Measurements from ENCODE around the gene RBP3.

The RBP3 gene

GRCh38 chr10:47348138-47348651, at the start of gene RBP3:
Gene RBP3 (plus strand): TSS chr10:47348363. CDS start chr10:47348485, 122 bp downstream.
- no peak for DNase-seq (ENCODE audit: low read depth)

DNA sequence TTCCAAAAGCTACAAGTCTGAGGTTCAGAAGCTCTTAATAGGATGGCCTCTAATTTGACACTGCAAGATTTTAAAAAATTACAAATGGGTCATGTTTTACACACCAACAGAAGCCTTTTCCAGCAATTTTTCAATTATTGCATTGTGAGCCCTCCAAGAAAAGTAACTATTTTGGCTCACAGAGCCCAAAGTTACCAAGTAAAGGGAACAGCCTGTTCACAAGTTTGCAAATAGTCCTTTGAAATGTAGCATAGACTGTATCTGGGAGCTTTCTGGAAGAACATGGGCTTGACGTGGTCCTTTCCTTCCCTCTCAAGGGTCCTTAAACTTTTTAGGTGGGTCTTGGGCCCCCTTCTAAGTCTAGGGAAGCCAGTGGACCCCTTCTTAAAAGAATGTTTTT, 49.4 kb upstream of the RBP3 start:
- no peak for DNase-seq (ENCODE audit: low read depth)

- DNase-seq (ENCODE audit: low read depth), result no peak
Observed at GRCh38 chr10:47299611-47300428, 48.3 kb upstream of the RBP3 start, which contains the start of gene GDF10. Gene GDF10 (plus strand): TSS chr10:47300197. CDS start chr10:47300652, 455 bp downstream.

DNA sequence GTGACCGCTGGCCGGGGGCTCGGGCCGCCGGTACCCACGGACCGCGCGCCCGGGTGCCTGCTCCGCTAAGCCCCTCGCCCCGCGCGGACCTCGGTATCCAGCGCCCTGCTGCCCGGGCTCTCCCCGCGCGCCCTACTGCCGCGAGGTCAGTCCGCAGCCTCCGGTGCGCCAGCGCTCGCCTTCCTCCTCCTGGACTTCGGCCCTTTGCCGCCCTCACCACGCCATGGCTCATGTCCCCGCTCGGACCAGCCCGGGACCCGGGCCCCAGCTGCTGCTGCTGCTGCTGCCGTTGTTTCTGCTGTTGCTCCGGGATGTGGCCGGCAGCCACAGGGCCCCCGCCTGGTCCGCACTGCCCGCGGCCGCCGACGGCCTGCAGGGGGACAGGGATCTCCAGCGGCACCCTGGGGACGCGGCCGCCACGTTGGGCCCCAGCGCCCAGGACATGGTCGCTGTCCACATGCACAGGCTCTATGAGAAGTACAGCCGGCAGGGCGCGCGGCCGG, 47.7 kb upstream of the RBP3 start:
- DNase-seq (ENCODE audit: low read depth), result no peak

GRCh38 chr10:47301833-47302232, 46.3 kb upstream of the RBP3 start:
- DNase-seq (ENCODE audit: low read depth), result no peak

DNA sequence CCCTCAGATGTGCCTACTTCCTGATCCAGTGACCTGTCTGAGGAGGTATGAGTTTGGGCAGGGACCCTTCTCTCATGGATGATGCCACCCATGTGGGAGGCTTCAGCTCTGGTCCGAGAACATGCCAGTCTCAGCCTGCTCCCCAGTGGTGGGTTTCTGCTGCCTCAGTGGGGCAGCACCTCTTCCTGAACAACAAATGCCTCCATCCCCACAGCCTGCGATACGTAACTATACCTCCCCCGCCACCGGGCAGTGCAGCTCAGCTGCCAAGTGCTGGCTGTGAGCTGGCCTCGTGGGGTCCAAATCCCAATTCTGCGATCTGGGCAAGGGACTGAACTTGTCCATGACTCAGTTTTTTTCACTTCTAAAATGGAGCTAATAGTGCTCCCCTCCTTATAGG, 45.1 kb upstream of the RBP3 start:
- DNase-seq (ENCODE audit: low read depth), result no peak

DNA sequence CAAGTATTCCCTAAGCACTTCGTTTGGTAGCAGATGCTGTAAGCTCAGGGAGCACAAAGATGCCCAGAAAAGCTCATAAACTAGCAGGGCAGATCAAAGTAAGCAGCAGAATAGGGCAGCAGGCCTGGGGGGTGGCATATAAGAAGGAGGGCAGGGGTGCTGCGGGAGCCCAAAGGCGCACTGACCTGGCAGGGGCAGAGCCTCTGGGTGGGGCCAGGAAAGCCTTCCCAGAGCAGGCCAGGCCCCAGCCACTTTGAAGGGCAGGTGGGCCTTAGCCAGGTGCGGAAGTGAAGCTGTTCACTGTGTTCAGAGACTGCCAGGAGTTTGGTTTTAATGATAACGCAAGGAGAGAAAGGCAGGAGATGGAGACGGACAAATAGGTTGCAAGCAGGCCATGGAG, 44.3 kb upstream of the RBP3 start:
- DNase-seq (ENCODE audit: low read depth), result no peak

DNA sequence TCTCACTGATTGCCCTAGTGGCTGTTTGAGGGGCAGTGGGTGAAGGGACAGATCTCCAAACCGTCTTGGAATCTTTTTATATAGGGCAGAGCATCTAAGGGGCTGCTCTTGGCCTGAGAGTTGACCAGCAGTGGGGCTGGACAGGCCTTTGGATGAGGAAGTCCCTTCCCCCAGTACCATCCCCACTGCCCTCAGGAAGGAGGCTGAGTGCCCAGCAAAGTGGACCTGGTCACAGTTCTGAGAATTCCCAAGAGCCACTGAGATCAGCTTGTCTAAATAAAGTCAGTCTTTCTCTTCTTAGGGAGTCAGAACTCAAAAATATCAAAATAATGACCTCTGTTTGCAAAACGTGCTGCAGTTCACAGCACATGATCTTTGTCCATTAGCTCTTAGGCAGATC, 42.6 kb upstream of the RBP3 start:
- DNase-seq (ENCODE audit: low read depth), result no peak

DNA sequence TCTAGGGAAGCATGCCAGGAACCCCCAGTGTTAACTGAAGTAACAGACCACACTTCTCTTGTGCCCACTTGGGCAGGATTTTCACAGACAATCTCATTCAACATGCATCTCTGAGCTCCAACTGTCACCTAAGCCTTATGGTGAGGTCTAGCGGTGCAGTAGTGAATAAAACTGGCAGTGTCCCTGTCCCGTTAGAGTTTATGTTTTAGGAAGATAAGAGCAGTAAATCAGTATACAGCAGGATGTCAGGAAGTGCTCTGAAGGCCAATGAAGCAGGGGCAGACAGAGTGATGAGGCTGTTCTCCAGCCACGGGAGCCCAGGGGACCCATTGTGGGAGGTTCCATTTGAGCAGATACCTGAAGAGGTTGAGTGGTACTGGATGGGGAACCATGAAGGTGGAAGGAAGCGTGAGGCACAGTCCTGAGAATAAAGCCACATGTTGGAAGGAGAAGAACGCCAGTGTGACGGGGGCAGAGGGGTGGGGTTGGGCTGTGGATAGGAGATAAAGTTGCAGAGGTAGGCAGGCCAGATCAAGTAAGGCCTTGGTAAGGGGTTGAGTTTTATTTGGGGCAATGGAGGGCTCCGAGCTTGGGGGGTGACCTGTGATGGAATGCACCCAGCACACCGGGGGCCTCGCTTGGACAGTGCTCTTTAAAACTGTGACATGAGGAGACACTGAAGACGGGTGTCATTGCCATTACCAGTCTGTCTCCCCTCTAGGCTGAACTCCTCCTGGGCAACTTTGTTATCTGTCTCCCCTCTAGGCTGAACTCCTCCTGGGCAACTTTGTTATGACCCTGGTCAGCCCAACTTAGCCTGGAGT, 41.6 kb upstream of the RBP3 start:
- DNase-seq (ENCODE audit: low read depth), result no peak

DNA sequence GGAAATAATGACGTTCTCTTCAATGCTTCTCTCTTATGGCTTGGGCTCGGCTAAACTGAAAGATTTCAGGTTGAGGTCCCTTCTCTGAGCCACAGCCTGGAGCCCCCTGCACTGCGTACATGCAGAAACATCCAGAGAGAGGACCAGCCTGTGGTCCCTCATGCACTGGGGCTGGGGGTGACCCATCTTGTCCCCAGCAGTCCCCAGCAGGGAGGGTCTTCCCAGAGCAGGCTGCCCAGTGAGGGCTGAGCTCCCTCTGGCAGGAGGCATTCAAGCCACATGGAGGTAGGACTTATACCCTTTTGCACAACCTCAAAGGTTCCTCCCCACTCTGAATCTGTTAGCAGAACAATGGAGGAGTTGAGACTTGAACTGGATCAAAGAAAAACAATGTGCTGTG, 40.8 kb upstream of the RBP3 start:
- no peak for DNase-seq (ENCODE audit: low read depth)

- no peak for DNase-seq (ENCODE audit: low read depth)
Observed at GRCh38 chr10:47308775-47309174, 39.4 kb upstream of the RBP3 start.

DNA sequence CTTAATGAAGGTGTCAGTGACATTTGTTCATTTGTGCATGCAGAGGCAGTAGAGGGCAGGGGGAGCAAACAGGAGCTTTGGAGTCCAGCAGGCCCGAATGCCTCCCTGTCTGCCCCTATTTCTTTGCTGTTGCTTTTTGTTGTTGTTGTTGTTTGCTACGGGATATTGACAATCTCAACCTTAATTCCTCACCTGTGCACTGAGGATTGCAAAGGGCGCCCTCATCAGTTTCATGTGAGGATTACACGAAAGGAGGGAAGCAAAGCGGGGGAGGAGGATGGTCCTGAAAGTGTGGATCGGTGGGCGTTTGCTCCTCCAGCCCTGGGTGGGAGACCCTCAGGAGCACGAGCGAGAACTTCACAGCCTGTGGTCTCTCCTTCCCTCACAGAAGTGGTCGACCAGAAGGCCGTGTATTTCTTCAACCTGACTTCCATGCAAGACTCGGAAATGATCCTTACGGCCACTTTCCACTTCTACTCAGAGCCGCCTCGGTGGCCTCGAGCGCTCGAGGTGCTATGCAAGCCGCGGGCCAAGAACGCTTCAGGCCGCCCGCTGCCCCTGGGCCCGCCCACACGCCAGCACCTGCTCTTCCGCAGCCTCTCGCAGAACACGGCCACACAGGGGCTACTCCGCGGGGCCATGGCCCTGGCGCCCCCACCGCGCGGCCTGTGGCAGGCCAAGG, 38.6 kb upstream of the RBP3 start:
- DNase-seq (ENCODE audit: low read depth), result no peak

DNA sequence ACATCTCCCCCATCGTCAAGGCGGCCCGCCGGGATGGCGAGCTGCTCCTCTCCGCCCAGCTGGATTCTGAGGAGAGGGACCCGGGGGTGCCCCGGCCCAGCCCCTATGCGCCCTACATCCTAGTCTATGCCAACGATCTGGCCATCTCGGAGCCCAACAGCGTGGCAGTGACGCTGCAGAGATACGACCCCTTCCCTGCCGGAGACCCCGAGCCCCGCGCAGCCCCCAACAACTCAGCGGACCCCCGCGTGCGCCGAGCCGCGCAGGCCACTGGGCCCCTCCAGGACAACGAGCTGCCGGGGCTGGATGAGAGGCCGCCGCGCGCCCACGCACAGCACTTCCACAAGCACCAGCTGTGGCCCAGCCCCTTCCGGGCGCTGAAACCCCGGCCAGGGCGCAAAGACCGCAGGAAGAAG, 38.1 kb upstream of the RBP3 start:
- no peak for DNase-seq (ENCODE audit: low read depth)

GRCh38 chr10:47311193-47311931, 36.8 kb upstream of the RBP3 start:
- peak; percentile 16 for DNase-seq (ENCODE audit: low read depth)

GRCh38 chr10:47311932-47312662, 36.1 kb upstream of the RBP3 start:
- DNase-seq (ENCODE audit: low read depth), result peak; percentile 67

- DNase-seq (ENCODE audit: low read depth), result no peak
Observed at GRCh38 chr10:47312663-47312995, 35.5 kb upstream of the RBP3 start.

DNA sequence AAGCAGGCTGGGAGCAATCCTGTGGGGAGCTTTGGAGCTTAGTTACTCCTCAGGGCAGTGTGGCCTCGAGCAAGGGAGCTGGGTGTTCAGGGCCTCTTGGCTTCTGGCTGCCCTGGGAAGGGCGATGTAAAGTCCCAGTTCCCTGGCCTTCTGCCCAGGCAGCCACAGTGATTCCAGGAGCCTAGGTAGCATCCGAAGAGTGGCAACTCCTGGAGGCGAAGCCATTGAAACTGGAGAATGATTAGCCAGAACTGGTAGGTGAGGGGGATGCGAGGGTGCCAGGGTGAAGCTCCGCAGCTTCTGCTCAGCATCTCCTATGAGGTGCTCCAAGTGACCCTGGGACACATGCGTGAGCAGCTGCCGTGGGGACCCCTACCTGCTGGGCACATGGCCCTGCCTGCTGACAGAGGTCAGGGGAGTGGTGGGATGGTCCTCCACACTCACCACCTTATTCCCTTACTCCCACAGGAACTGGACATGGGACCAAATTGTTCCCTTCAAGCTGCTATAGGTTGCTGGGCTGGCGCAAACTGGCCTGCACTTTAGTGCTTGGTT, 33.7 kb upstream of the RBP3 start:
- DNase-seq (ENCODE audit: low read depth), result no peak

DNA sequence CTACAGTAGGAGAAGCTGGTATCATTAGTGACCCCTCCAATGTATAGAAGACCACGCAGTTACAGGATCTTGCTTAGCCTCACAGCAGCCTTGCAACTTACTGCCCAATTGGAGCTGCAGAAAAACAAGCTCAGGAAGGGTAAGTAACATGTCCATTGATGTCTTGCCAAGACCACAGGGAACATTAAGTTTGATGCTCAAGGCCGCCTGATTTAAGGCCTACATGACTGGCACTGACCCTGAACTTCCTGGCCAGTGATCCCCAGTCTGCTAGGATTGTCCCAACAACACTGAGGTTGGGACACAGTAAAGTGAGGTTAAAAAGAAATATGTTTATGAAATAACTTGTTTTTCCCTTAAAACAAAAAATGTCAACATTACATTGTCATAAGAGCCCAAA, 32.7 kb upstream of the RBP3 start:
- DNase-seq (ENCODE audit: low read depth), result no peak

DNA sequence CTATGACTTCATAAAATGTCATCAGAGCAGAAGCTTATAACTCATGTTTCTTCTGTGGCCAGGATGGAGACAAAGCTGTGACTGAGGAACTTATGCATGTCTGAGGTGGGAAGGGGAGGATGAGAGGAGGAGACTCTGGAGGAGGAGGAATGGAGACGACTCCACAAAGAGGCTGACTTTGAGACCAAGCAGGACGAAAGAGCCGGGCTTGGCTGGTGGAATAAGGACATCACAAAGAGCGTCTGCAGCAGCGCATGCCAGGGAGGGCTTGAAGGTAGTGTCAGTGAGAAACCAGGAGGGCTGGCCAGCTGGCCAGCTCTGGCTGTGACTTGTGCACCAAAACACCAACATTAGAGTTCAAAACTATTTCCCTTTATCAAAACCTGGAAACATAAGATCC, 32.0 kb upstream of the RBP3 start:
- DNase-seq (ENCODE audit: low read depth), result no peak

DNA sequence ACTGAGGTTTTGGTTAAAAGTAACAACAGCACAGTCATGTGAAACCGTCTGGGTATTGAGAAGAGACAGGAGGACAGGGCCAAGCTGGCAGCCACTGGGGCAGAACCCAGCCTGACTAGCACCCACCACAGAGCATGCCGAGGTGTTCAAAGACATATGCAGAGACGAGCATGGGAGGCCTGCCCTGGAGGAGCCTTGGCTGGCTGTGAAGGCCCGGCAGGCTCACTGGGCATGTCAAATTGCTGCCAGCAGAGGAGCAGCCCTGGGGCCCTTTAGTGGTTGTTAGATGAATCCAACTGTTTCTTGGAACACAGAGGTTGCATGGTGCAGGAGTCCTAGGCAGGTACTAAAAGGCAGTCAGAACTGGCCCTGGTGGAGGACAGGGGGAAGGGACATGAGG, 30.9 kb upstream of the RBP3 start:
- no peak for DNase-seq (ENCODE audit: low read depth)

GRCh38 chr10:47318706-47319105, 29.5 kb upstream of the RBP3 start:
- DNase-seq (ENCODE audit: low read depth), result no peak

All from stimulated activated CD8-positive, alpha-beta memory T cell treated with anti-CD3 and anti-CD28 coated beads, Interleukin-12 subunit alpha, Interleukin-12 subunit beta, amount 100 ng/mL, for 1 hour (primary cell).